C4-2B (cell line): ENCODE data around the gene GRID1.

Experiments
- CTCF ChIP-seq: fragments of 450-650 bp; conservative IDR thresholded peaks from 2 replicates; pipeline ENCODE4 v1.5.1; 2017; ENCODE audit warnings: mild to moderate bottlenecking
- ZFX ChIP-seq: fragments of 450-650 bp; IDR thresholded peaks from 2 replicates; pipeline ENCODE4 v1.6.1; 2017

- no peak for TF ChIP-seq CTCF
- no peak for TF ChIP-seq ZFX
These were observed 123.8 kb downstream of the GRID1 start for GRCh38 chr10:86242761-86243160.
